Subcutaneous abdominal adipose tissue (tissue), 5 donors: ENCODE measurements around the gene PANX1.

Experiments used
- H3K27ac ChIP-seq: one replicate; pipeline ENCODE4 v1.7.0; 2013; ENCODE audit warnings: low read depth, mild to moderate bottlenecking, inconsistent platforms, low read length, moderate library complexity
- H3K27me3 ChIP-seq, 5 donors: one replicate each; pipeline ENCODE4 v1.7.0; 2013; ENCODE audit warnings: low read length in 5 of 5, inconsistent platforms in 1 of 5; ENCODE audit not compliant: control insufficient read depth in 5 of 5, insufficient read depth in 4 of 5
- H3K36me3 ChIP-seq, 5 donors: one replicate each; pipeline ENCODE4 v1.7.0; 2013; ENCODE audit warnings: low read length in 5 of 5; ENCODE audit not compliant: control insufficient read depth in 5 of 5, insufficient read depth in 5 of 5
- H3K4me1 ChIP-seq, 5 donors: one replicate each; pipeline ENCODE4 v1.7.0; 2013; ENCODE audit warnings: low read length in 5 of 5, mild to moderate bottlenecking in 3 of 5, moderate library complexity in 1 of 5; ENCODE audit not compliant: control insufficient read depth in 5 of 5, insufficient read depth in 5 of 5
- H3K4me3 ChIP-seq, 5 donors: one replicate each; pipeline ENCODE4 v1.7.0; 2013; ENCODE audit warnings: low read length in 5 of 5, low read depth in 1 of 5
- H3K9ac ChIP-seq, 5 donors: one replicate each; pipeline ENCODE4 v1.7.0; 2013; ENCODE audit warnings: low read length in 5 of 5, mild to moderate bottlenecking in 4 of 5, moderate library complexity in 3 of 5
- H3K9me3 ChIP-seq, 5 donors: one replicate each; pipeline ENCODE4 v1.7.0; 2013; ENCODE audit warnings: low read length in 5 of 5; ENCODE audit not compliant: control insufficient read depth in 5 of 5
- donor health status: healthy.
- donor health status: healthy.
- donor health status: healthy.
- donor health status: healthy.
- donor health status: healthy.

Gene PANX1

DNA sequence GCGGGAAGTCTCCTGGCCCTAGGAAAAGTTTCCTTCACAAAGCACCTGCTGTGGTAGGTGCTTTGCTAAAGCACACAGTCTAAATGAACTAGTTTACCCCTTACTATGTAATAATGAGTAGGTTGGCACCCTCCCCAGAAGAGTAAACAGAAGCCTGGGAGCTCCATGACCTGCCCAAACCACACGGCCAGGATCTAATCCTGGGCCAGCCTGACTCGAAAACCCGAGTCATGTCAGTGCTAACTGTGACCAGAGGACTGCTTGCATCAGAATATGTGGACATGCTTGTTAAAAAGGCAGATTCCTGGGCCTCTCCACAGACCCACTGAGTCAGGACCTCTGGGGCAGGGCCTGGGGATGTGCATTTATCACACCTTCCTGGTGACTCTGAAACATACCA, 67.7 kb downstream of the PANX1 start:
- Histone ChIP-seq H3K9me3 (no peaks in the 10 kb centered on the region), H3K36me3 (no peaks in the 10 kb centered on the region), H3K4me3 (no peak overlapping the region), H3K27me3 (peaks cover 0 to 3% (median 0%) of the 10 kb centered on the region in 5 donors), H3K27ac (no peak overlapping the region), H3K9ac (no peak overlapping the region), H3K4me1 (no peaks in the 10 kb centered on the region)

DNA sequence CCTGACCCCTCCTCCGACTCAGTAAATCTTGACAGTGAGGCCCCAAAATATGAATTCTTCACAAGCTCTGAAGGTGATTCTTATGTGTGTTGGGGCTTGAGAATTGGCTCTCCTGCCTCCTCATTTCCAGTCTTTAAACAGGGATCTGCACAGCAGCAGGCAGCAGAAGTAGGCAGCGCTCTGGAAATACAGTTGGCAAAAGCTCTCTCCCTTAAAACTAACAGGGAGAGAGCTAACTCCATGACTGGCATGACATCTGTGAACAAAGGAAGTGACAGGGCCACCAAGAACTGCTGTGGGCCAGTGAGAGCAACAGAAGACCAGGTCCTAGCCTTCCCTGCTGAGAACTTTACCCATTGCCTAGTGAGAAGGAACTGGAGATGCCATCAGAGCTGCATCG, 70.1 kb downstream of the PANX1 start:
- Histone ChIP-seq H3K9me3 (no peaks in the 10 kb centered on the region), H3K4me3 (no peak overlapping the region), H3K4me1 (no peaks in the 10 kb centered on the region), H3K36me3 (no peaks in the 10 kb centered on the region), H3K27ac (no peak overlapping the region), H3K27me3 (peaks cover 0 to 3% (median 0%) of the 10 kb centered on the region in 5 donors), H3K9ac (no peak overlapping the region)

DNA sequence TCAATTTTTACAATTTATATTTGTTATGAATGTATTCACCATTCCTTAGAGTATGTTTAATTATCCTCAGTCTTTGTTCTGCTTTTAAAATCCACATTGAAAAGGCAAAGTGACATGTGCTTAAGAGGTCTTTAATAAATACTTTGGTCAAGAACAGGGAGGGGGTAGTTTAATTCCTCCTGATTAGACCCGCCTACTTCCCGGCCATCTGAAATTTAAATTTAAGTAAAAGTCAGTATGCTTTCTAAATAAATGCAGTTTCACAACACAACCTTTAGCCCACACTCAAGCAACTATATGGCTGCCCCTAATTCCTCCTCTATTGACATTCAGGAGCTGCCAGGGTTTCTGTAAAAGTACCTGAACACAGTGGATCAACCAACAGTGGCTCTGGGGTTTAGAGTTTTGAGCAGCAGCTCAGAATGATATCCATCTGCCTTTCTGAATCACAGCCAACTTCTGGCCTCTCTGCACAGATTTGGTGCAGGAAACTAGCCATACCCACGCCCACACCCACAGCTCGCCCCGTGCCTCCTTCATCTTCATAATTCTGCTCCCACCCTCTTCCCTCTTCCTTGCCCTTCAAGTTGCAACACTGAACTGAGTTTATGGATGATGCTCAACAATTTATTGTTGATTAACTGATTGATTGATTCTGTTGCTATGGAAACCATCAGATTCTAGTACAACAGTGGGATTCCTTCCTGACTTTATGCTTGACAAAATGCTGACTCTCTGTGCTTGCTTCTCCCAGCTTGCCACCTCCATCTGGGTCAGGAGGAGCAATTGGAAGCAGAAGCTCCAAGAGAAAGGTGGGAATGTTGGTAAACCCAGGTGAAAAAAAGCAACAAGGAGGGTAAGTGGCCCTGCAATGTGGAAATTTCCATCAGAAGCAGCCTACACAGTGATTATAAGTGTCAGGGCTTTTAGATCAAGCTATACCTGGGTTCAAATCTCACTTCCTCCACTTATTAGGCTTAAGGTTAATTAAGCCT, 70.8 kb downstream of the PANX1 start:
- Histone ChIP-seq H3K4me3 (no peak overlapping the region), H3K36me3 (no peaks in the 10 kb centered on the region), H3K9me3 (peaks cover 0 to 2% (median 0%) of the 10 kb centered on the region in 5 donors), H3K27ac (no peak overlapping the region), H3K9ac (no peak overlapping the region), H3K27me3 (peaks cover 0 to 3% (median 0%) of the 10 kb centered on the region in 5 donors), H3K4me1 (no peaks in the 10 kb centered on the region)

DNA sequence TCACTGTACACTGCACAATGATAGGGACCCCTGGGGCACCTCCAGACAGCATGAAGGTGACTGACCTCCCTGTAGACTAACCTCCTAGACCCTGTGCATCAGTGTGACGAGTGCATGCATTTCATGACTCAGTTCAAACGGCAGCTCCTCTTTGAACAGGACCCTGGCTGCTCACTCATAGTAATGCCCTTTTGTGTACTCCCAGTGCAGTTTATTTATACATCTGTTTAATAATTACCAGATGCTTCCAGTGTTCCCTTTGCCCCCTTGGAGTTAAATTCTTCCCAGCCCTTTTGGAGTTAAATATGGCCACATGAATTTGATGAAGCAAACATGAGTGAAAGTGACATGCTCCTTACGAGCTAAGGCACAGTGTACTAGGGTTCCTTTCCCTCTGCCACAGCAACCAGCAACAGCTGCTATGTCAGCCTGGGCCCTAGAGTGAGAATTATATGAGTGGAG, 72.4 kb downstream of the PANX1 start:
- Histone ChIP-seq H3K4me1 (no peaks in the 10 kb centered on the region), H3K9ac (no peak overlapping the region), H3K27ac (no peak overlapping the region), H3K4me3 (no peak overlapping the region), H3K27me3 (peaks cover 0 to 3% (median 0%) of the 10 kb centered on the region in 5 donors), H3K36me3 (no peaks in the 10 kb centered on the region), H3K9me3 (peaks cover 0 to 3% (median 0%) of the 10 kb centered on the region in 5 donors)

DNA sequence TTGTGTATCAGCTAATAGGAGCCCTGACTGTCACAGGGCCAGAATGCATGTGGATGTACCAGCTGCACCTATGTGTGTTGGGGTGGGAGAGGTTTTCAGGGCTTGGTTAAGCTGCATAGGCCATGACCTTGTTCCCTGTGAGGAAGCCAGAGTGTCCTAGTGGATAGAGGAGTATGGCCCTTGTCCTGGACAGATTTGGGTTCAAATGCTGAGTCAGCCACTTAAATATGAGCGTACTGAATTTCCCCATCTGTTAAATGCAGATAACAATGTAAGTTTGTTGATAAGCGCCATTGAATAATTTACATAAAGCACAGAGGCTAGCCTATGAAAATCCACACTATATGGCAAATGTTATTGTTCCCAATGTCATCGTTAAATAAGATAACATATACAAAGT, 74.4 kb downstream of the PANX1 start:
- H3K9me3 ChIP-seq: peaks cover 0 to 4% (median 0%) of the 10 kb centered on the region in 5 donors

DNA sequence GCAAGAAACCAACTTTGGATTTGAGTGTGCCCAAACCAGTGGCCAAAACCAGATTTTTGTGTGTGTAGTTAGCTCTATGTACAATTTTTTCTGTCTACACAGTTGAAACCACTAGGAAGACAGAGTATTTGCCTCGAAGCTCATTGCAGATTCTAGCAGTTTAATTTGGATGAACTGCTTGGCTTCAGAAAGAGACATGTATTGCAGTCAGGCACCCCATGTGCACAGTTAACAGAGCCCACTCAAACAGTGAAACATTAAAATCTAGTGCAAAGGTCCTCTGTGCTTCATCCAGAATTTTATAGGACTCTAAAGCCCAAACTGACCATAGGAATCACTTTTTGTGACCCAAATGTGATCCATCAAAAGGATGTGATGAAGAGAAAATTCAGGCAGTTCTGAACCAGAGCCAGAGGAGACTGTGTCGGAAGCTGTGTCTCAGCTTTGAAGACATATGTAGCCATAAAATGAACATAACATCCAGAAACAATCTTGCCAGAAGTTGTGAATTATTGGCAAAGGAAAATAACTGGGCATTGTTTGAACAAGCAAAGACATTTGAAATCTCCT, 82.7 kb downstream of the PANX1 start:
- Histone ChIP-seq H3K36me3 (no peaks in the 10 kb centered on the region), H3K27me3 (no peaks in the 10 kb centered on the region), H3K9ac (no peak overlapping the region), H3K4me1 (peaks cover 0 to 2% (median 0%) of the 10 kb centered on the region in 5 donors), H3K9me3 (peaks cover 0 to 6% (median 2%) of the 10 kb centered on the region in 5 donors), H3K4me3 (no peak overlapping the region), H3K27ac (no peak overlapping the region)

More for the DNA sequence above, 74.4 kb downstream of the PANX1 start:
- no peak overlapping the region for H3K4me3 ChIP-seq
- H3K36me3 ChIP-seq: no peaks in the 10 kb centered on the region
- no peak overlapping the region for H3K27ac ChIP-seq
- H3K27me3 ChIP-seq: peaks cover 0 to 3% (median 0%) of the 10 kb centered on the region in 5 donors
- H3K4me1 ChIP-seq: no peaks in the 10 kb centered on the region
- H3K9ac ChIP-seq: no peak overlapping the region

DNA sequence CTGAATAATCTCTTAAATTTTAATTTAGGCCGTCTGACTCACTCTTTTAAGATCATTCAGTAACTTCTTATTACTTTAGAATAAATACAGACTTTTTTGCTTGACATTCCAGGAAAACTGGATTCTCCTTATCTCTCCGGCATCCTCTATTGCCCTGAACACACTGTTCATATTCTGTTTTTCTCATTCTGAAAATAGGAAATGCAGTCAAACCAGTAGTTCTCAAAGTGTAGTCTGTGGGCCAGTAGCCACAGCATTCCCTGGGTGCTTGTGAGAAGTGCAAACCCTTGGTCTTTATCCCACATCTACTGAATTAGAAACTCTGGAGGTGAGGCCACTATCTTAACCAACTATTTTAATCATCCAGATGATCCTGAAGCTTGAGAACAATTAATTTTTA, 84.3 kb downstream of the PANX1 start:
- H3K27ac ChIP-seq: no peak overlapping the region
- H3K9me3 ChIP-seq: peaks cover 0 to 4% (median 2%) of the 10 kb centered on the region in 5 donors
- H3K9ac ChIP-seq: no peak overlapping the region
- H3K36me3 ChIP-seq: no peaks in the 10 kb centered on the region
- H3K4me1 ChIP-seq: peaks cover 0 to 2% (median 0%) of the 10 kb centered on the region in 5 donors
- H3K4me3 ChIP-seq: no peak overlapping the region
- H3K27me3 ChIP-seq: no peaks in the 10 kb centered on the region

DNA sequence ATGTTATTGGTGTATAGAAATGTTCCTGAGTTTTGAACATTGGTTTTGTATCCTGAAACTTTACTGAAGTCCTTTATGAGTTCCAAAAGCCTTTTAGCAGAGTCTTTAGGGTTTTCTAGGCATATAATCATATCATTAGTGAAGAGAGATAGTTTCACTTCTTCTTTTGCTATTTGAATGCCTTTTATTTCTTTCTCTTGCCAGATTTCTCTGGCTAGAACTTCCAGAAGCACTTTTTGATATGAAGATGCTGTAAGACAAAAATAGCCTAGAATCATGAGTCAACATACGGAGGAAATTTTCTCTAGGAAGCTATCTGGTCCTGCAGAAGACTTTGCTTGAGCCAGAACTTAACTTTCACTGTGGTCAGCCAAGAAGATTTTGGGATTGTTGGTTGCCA, 89.1 kb downstream of the PANX1 start:
- Histone ChIP-seq H3K27ac (no peak overlapping the region), H3K4me3 (no peak overlapping the region), H3K9me3 (peaks cover 2 to 36% (median 17%) of the 10 kb centered on the region in 5 donors), H3K27me3 (no peaks in the 10 kb centered on the region), H3K36me3 (no peaks in the 10 kb centered on the region), H3K9ac (no peak overlapping the region), H3K4me1 (peaks cover 0 to 2% (median 0%) of the 10 kb centered on the region in 5 donors)

DNA sequence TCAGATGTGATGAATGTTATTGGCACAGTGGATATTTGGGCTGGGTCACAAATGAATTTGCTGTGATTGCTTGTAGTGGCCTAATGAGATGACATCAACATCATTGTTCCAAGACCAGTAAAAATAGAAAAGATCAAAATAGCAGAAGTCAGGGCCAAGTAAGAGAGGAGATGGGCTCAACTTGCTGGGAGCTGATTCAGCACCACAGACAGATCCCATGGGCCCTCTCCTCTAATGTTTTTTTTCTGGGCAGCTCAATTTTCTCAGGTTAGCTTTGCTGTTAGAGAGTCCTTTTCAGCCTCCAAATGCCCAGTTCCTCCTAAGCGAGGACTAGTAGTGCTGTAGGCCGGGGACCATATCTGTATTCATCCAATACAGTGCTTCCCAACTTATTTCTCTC, 89.7 kb downstream of the PANX1 start:
- Histone ChIP-seq H3K27ac (no peak overlapping the region), H3K9me3 (peaks cover 2 to 36% (median 17%) of the 10 kb centered on the region in 5 donors), H3K36me3 (no peaks in the 10 kb centered on the region), H3K9ac (no peak overlapping the region), H3K4me1 (peaks cover 0 to 2% (median 0%) of the 10 kb centered on the region in 5 donors), H3K27me3 (no peaks in the 10 kb centered on the region), H3K4me3 (no peak overlapping the region)

DNA sequence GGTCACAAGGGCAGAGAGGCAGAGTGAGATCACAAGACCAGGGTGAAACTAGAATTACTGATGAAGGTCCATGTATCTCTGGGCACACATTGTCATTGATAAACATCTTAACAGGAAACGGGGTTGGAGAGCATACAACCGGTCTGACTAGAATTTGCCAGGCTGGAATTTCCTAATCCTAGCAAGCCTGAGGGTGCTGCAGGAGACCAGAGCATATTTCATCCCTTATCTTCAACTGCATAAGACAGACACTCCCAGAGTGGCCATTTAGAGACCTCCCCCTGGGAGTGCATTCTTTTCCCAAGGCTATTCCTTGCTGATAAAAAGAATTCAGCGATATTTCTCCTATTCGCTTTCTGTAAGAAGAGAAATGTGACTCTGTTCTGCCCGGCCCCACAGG, 91.1 kb downstream of the PANX1 start:
- Histone ChIP-seq H3K9me3 (peaks cover 2 to 36% (median 17%) of the 10 kb centered on the region in 5 donors), H3K4me1 (no peaks in the 10 kb centered on the region), H3K36me3 (no peaks in the 10 kb centered on the region), H3K27me3 (no peaks in the 10 kb centered on the region), H3K4me3 (no peak overlapping the region), H3K27ac (no peak overlapping the region), H3K9ac (no peak overlapping the region)
